Measurements from ENCODE around the gene FAM83D. TPM values are rescaled to one million over a fixed set of nuclear protein-coding genes. Genes with fewer than 3 reads are reported as not detected.
"Not testable (repeated sequence)": the region's sequence is repeated elsewhere in the genome, so short reads cannot be mapped to it uniquely, and the experiment has no call there.

FAM83D gene
- total RNA-seq, 1 experiment from 2014 or later, result 21.8 TPM

GRCh38 chr20:38985603-38986170 lies 59.5 kb downstream of the FAM83D start:
- peak overlapping the region; percentile 20 for H3K4me2 ChIP-seq (ENCODE audit: low read depth, low read length, poor library complexity, severe bottlenecking)
- peaks cover 49% of the 10 kb centered on the region for H3K79me2 ChIP-seq (ENCODE audit: low read length)
- H4K20me1 ChIP-seq (ENCODE audit: insufficient read depth, low read depth, low read length), result no peaks in the 10 kb centered on the region
- no peaks in the 10 kb centered on the region for H3K27me3 ChIP-seq (ENCODE audit: low read length)
- no peak overlapping the region for H3K4me3 ChIP-seq (ENCODE audit: low read length)
- peak overlapping the region; percentile 46 for H3K27ac ChIP-seq (ENCODE audit: low read length)
- peaks cover 40% of the 10 kb centered on the region for H3K4me1 ChIP-seq (ENCODE audit: low read length)
- no peak overlapping the region for H2AFZ ChIP-seq (ENCODE audit: low read length)
- H3K9me3 ChIP-seq (ENCODE audit: low read length), result no peaks in the 10 kb centered on the region
- no peaks in the 10 kb centered on the region for H3K9me2 ChIP-seq (replicated peaks; ENCODE audit: insufficient read depth, low read length)
- H3K36me3 ChIP-seq (ENCODE audit: insufficient read depth, low read length), result peaks cover 15% of the 10 kb centered on the region; the same call in 1 of the 2 replicates
- H3K9ac ChIP-seq (ENCODE audit: low read length), result no peak overlapping the region
- DNase-seq, result peak; percentile 56

- peak overlapping the region; percentile 64 for H3K4me2 ChIP-seq (ENCODE audit: low read depth, low read length, poor library complexity, severe bottlenecking)
- H3K4me3 ChIP-seq (ENCODE audit: low read length), result no peak overlapping the region; the same call in 1 of the 2 replicates
These were observed 60.4 kb downstream of the FAM83D start for GRCh38 chr20:38986663-38987062.

GRCh38 chr20:38987777-38988176 lies 61.6 kb downstream of the FAM83D start:
- Histone ChIP-seq H3K79me2 (ENCODE audit: low read length) (peaks cover 41% of the 10 kb centered on the region), H3K9me2 (replicated peaks; ENCODE audit: insufficient read depth, low read length) (no peaks in the 10 kb centered on the region), H3K4me1 (ENCODE audit: low read length) (peaks cover 36% of the 10 kb centered on the region), H3K9me3 (ENCODE audit: low read length) (no peaks in the 10 kb centered on the region), H4K20me1 (ENCODE audit: insufficient read depth, low read depth, low read length) (no peaks in the 10 kb centered on the region), H3K27ac (ENCODE audit: low read length) (peak overlapping the region; percentile 73), H3K4me3 (ENCODE audit: low read length) (peak overlapping the region; percentile 35), H3K9ac (ENCODE audit: low read length) (peak overlapping the region; percentile 38; the same call in 1 of the 2 replicates), H3K4me2 (ENCODE audit: low read depth, low read length, poor library complexity, severe bottlenecking) (peak overlapping the region; percentile 64), H3K27me3 (ENCODE audit: low read length) (no peaks in the 10 kb centered on the region), H3K36me3 (ENCODE audit: insufficient read depth, low read length) (peaks cover 22% of the 10 kb centered on the region; the same call in 1 of the 2 replicates), H2AFZ (ENCODE audit: low read length) (no peak overlapping the region)
- DNase-seq, result peak; percentile 88

More at GRCh38 chr20:38986663-38987062, 60.4 kb downstream of the FAM83D start:
- H3K27me3 ChIP-seq (ENCODE audit: low read length), result no peaks in the 10 kb centered on the region
- no peaks in the 10 kb centered on the region for H4K20me1 ChIP-seq (ENCODE audit: insufficient read depth, low read depth, low read length)
- no peaks in the 10 kb centered on the region for H3K9me3 ChIP-seq (ENCODE audit: low read length)
- peak overlapping the region; percentile 32; the same call in 1 of the 2 replicates for H3K9ac ChIP-seq (ENCODE audit: low read length)
- peaks cover 40% of the 10 kb centered on the region for H3K4me1 ChIP-seq (ENCODE audit: low read length)
- H3K79me2 ChIP-seq (ENCODE audit: low read length), result peaks cover 43% of the 10 kb centered on the region
- peak overlapping the region; percentile 73 for H3K27ac ChIP-seq (ENCODE audit: low read length)
- no peak for DNase-seq
- H3K36me3 ChIP-seq (ENCODE audit: insufficient read depth, low read length), result peaks cover 17% of the 10 kb centered on the region; the same call in 1 of the 2 replicates
- H2AFZ ChIP-seq (ENCODE audit: low read length), result no peak overlapping the region
- no peaks in the 10 kb centered on the region for H3K9me2 ChIP-seq (replicated peaks; ENCODE audit: insufficient read depth, low read length)

- Histone ChIP-seq H3K4me3 (ENCODE audit: low read length) (no peak overlapping the region), H3K9me3 (ENCODE audit: low read length) (no peaks in the 10 kb centered on the region), H2AFZ (ENCODE audit: low read length) (no peak overlapping the region), H3K9ac (ENCODE audit: low read length) (no peak overlapping the region), H3K27ac (ENCODE audit: low read length) (no peak overlapping the region), H3K4me2 (ENCODE audit: low read depth, low read length, poor library complexity, severe bottlenecking) (no peak overlapping the region), H3K36me3 (ENCODE audit: insufficient read depth, low read length) (peaks cover 24% of the 10 kb centered on the region; the same call in 1 of the 2 replicates), H4K20me1 (ENCODE audit: insufficient read depth, low read depth, low read length) (no peaks in the 10 kb centered on the region), H3K27me3 (ENCODE audit: low read length) (no peaks in the 10 kb centered on the region), H3K4me1 (ENCODE audit: low read length) (peaks cover 26% of the 10 kb centered on the region), H3K9me2 (replicated peaks; ENCODE audit: insufficient read depth, low read length) (no peaks in the 10 kb centered on the region), H3K79me2 (ENCODE audit: low read length) (peaks cover 32% of the 10 kb centered on the region)
- no peak for DNase-seq
These were observed 64.5 kb downstream of the FAM83D start for GRCh38 chr20:38990728-38991127.

GRCh38 chr20:38991814-38992704 lies 65.8 kb downstream of the FAM83D start:
- Histone ChIP-seq H3K9me2 (replicated peaks; ENCODE audit: insufficient read depth, low read length) (no peaks in the 10 kb centered on the region), H3K4me2 (ENCODE audit: low read depth, low read length, poor library complexity, severe bottlenecking) (no peak overlapping the region), H3K4me1 (ENCODE audit: low read length) (peaks cover 13% of the 10 kb centered on the region), H3K9ac (ENCODE audit: low read length) (no peak overlapping the region), H2AFZ (ENCODE audit: low read length) (no peak overlapping the region), H3K4me3 (ENCODE audit: low read length) (no peak overlapping the region), H3K27me3 (ENCODE audit: low read length) (no peaks in the 10 kb centered on the region), H3K9me3 (ENCODE audit: low read length) (no peaks in the 10 kb centered on the region), H3K79me2 (ENCODE audit: low read length) (peaks cover 24% of the 10 kb centered on the region), H3K36me3 (ENCODE audit: insufficient read depth, low read length) (peaks cover 24% of the 10 kb centered on the region; the same call in 1 of the 2 replicates), H3K27ac (ENCODE audit: low read length) (no peak overlapping the region), H4K20me1 (ENCODE audit: insufficient read depth, low read depth, low read length) (no peaks in the 10 kb centered on the region)
- DNase-seq, result no peak

- H3K4me1 ChIP-seq (ENCODE audit: low read length), result peaks cover 11% of the 10 kb centered on the region
- no peak overlapping the region for H3K4me3 ChIP-seq (ENCODE audit: low read length)
- no peaks in the 10 kb centered on the region for H3K27me3 ChIP-seq (ENCODE audit: low read length)
- peaks cover 15% of the 10 kb centered on the region; the same call in 1 of the 2 replicates for H3K36me3 ChIP-seq (ENCODE audit: insufficient read depth, low read length)
- H3K9ac ChIP-seq (ENCODE audit: low read length), result no peak overlapping the region
- peaks cover 13% of the 10 kb centered on the region for H3K79me2 ChIP-seq (ENCODE audit: low read length)
- no peak overlapping the region for H3K4me2 ChIP-seq (ENCODE audit: low read depth, low read length, poor library complexity, severe bottlenecking)
- H4K20me1 ChIP-seq (ENCODE audit: insufficient read depth, low read depth, low read length), result no peaks in the 10 kb centered on the region
- no peak overlapping the region for H2AFZ ChIP-seq (ENCODE audit: low read length)
- H3K9me2 ChIP-seq (replicated peaks; ENCODE audit: insufficient read depth, low read length), result no peaks in the 10 kb centered on the region
- no peak for DNase-seq
- no peaks in the 10 kb centered on the region for H3K9me3 ChIP-seq (ENCODE audit: low read length)
- H3K27ac ChIP-seq (ENCODE audit: low read length), result no peak overlapping the region
These were observed 69.4 kb downstream of the FAM83D start for GRCh38 chr20:38995536-38996044.

- not testable (repeated sequence) for H4K20me1 ChIP-seq (ENCODE audit: insufficient read depth, low read depth, low read length); H3K27ac ChIP-seq (ENCODE audit: low read length); H3K9me3 ChIP-seq (ENCODE audit: low read length); H2AFZ ChIP-seq (ENCODE audit: low read length); H3K9ac ChIP-seq (ENCODE audit: low read length); H3K9me2 ChIP-seq (replicated peaks; ENCODE audit: insufficient read depth, low read length); H3K79me2 ChIP-seq (ENCODE audit: low read length); DNase-seq; H3K27me3 ChIP-seq (ENCODE audit: low read length); H3K4me3 ChIP-seq (ENCODE audit: low read length); H3K4me2 ChIP-seq (ENCODE audit: low read depth, low read length, poor library complexity, severe bottlenecking)
- H3K36me3 ChIP-seq (ENCODE audit: insufficient read depth, low read length), result peaks cover 12% of the 10 kb centered on the region; the same call in 1 of the 2 replicates
- peaks cover 11% of the 10 kb centered on the region for H3K4me1 ChIP-seq (ENCODE audit: low read length)
These were observed 70.6 kb downstream of the FAM83D start for GRCh38 chr20:38996866-38997265.

GRCh38 chr20:38997622-38998021 lies 71.4 kb downstream of the FAM83D start:
- H3K79me2 ChIP-seq (ENCODE audit: low read length), result peaks cover 5% of the 10 kb centered on the region
- peak; percentile 79 for DNase-seq
- peaks cover 11% of the 10 kb centered on the region for H3K4me1 ChIP-seq (ENCODE audit: low read length)
- H3K27ac ChIP-seq (ENCODE audit: low read length), result no peak overlapping the region
- H3K9me3 ChIP-seq (ENCODE audit: low read length), result no peaks in the 10 kb centered on the region
- H4K20me1 ChIP-seq (ENCODE audit: insufficient read depth, low read depth, low read length), result no peaks in the 10 kb centered on the region
- no peak overlapping the region; the same call in 1 of the 2 replicates for H3K4me3 ChIP-seq (ENCODE audit: low read length)
- H3K9ac ChIP-seq (ENCODE audit: low read length), result no peak overlapping the region
- H3K36me3 ChIP-seq (ENCODE audit: insufficient read depth, low read length), result peaks cover 14% of the 10 kb centered on the region; the same call in 1 of the 2 replicates
- H3K4me2 ChIP-seq (ENCODE audit: low read depth, low read length, poor library complexity, severe bottlenecking), result peak overlapping the region; percentile 9
- H2AFZ ChIP-seq (ENCODE audit: low read length), result 0 out of 2 replicates have a peak overlapping the region, but pooled peaks have one; percentile 34
- H3K27me3 ChIP-seq (ENCODE audit: low read length), result no peaks in the 10 kb centered on the region
- H3K9me2 ChIP-seq (replicated peaks; ENCODE audit: insufficient read depth, low read length), result no peaks in the 10 kb centered on the region

All from Karpas-422 (cell line).